Transverse colon (tissue), 4 donors: Measurements from ENCODE around the gene TRIM36.

ENCODE experiments used
- EP300 ChIP-seq: sonication (generic); formaldehyde crosslinking; IDR thresholded peaks from one replicate; pipeline ENCODE4 v1.6.1; 2017; ENCODE audit warnings: antibody characterized with exemption, low read depth
- POLR2AphosphoS5 ChIP-seq, 3 donors: sonication (generic); formaldehyde crosslinking; IDR thresholded peaks; one replicate each; pipeline ENCODE4 v1.6.1; 2016; ENCODE audit warnings: antibody characterized with exemption in 3 of 3
- TF ChIP-seq, protein P1 (sequence below), 5 experiments: fragments of 200-600 bp in 3 of 5; fragments of 450-650 bp in 2 of 5; sonication (generic) in 3 of 5; IDR thresholded peaks; 1 replicate in 2 of 5; 2 replicates in 3 of 5; pipeline ENCODE4 v1.5.1; 2016 to 2017; ENCODE audit warnings: antibody characterized with exemption in 5 of 5, inconsistent platforms in 3 of 5, mild to moderate bottlenecking in 2 of 5, moderate library complexity in 1 of 5

GRCh38 chr5:115214541-115214940, 44.8 kb upstream of the TRIM36 start:
- TF ChIP-seq, protein P1, sequence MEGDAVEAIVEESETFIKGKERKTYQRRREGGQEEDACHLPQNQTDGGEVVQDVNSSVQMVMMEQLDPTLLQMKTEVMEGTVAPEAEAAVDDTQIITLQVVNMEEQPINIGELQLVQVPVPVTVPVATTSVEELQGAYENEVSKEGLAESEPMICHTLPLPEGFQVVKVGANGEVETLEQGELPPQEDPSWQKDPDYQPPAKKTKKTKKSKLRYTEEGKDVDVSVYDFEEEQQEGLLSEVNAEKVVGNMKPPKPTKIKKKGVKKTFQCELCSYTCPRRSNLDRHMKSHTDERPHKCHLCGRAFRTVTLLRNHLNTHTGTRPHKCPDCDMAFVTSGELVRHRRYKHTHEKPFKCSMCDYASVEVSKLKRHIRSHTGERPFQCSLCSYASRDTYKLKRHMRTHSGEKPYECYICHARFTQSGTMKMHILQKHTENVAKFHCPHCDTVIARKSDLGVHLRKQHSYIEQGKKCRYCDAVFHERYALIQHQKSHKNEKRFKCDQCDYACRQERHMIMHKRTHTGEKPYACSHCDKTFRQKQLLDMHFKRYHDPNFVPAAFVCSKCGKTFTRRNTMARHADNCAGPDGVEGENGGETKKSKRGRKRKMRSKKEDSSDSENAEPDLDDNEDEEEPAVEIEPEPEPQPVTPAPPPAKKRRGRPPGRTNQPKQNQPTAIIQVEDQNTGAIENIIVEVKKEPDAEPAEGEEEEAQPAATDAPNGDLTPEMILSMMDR (IDR thresholded peaks at IDR 0.05) = no peak
- no peak for TF ChIP-seq POLR2AphosphoS5 (IDR thresholded peaks at IDR 0.05)
- no peak for TF ChIP-seq EP300
